GM18867 (cell line): ENCODE measurements around the gene ZBTB17.
"Not testable (repeated sequence)": the region's sequence is repeated elsewhere in the genome, so short reads cannot be mapped to it uniquely, and the experiment has no call there.

Experiments
- ATAC-seq: cut with Tn5 transposase; IDR thresholded peaks from one replicate; pipeline ENCODE4 v1.9.1; 2021; ENCODE audit warnings: mild to moderate bottlenecking, moderate library complexity; ENCODE audit not compliant: unreplicated experiment

Gene ZBTB17

DNA sequence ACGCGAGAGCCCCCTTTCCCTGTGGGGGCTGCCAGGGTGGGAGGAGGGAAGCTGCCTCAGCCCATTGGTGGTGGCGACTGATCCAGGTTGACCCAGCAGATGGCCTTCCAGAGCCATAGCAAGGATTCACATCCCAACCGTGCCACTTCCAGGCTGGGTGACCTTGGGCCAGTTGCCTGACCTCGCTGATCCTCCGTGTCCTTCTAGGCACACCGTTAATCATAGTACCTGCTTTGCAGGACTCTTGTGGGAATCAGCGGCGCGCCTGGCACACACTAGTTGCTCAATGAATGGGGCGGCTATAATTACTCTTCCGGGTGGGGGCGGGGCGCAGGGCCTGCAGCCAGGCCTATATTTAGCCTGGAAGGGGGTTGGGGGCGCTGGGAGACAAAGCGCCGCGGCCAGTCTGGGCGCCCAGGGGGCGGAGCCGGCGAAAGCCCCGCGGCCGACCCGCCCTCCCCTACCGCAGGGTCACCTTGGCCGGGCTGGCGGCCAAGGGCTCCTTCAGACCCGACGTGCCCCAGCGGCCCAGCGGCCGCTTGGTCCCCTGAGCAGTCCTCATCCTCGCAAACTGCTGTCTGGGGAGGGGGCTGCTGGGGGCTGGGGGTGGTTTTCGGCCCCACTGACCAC is 36.8 kb upstream of the ZBTB17 start:
- no peak for ATAC-seq

DNA sequence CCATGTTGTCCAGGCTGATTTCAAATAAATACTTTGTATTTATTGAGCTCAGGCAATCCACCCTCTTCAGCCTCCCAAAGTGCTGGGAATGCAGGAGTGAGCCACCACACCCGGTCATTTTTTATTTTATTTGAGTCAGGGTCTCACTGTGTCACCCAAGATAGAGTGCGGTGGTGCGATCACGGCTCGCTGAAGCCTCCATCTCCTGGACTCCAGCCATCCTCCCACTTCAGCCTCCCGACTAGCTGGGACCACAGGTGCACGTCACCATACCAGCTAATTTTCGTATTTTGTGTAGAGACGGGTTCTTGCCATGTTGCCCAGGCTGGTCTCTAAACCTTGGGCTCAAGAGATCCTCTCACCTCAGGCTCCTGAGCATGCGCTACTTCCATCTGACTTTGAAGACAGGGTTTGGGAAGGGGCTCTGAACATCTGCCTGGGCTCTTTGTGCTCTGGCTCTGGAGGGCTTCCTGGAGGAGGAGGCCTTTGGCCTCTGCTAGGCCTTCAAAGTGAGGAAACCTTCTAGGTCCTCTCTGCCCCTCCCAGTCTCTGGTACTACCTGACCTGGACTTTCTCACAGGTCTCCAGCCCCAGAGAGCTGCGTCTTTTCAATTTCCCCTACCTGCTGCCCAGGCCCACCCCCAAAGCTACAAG is 36.2 kb upstream of the ZBTB17 start:
- ATAC-seq: no peak

DNA sequence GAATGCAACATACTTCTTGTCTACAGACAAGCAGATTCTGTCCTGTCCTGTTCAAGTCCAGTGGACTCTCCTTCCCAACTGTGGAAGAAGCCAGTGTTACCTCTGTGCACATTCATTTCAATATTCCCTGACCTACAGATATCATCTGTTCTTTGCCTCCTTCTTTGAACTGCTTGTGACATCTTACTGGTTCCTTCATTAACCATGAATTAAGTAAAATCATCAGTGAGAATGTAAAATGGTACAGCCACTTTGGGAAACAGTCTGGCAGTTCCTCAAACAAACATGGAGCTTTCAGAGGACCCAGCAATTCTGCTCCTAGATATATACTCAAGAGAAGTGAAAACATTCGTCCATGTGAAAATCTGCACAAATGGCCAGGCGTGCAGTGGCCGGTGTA is 34.9 kb upstream of the ZBTB17 start:
- ATAC-seq: no peak

DNA sequence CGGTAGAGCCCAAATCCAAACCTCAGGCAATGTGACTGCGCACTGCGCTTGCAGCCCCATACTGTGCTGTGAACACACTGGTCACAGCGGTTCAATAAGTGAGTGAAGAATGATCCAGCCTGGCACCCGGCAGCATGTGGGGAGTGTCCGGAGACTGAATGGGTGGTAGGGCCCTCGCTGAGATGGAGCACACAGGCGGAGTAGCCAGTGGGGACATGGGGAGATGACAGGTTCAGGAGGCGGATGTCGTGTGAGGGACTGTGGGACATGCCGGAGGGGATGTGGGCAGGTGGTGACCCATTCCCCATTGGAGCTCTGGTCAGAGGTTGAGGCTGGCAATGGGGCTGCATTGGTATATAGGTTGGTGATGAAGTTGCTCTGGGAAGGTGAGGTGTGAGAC is 33.8 kb upstream of the ZBTB17 start:
- no peak for ATAC-seq

- no peak for ATAC-seq
Measured at GRCh38 chr1:16009030-16009460, 33.1 kb upstream of the ZBTB17 start.

GRCh38 chr1:16007671-16008341 is 31.9 kb upstream of the ZBTB17 start:
- no peak for ATAC-seq

GRCh38 chr1:16006552-16007485 is 30.9 kb upstream of the ZBTB17 start:
- ATAC-seq: no peak

- ATAC-seq: no peak
Measured at GRCh38 chr1:16006010-16006409, 30.1 kb upstream of the ZBTB17 start.

- no peak for ATAC-seq
Measured at GRCh38 chr1:16005597-16005996, 29.7 kb upstream of the ZBTB17 start.

GRCh38 chr1:16001274-16001673 is 25.4 kb upstream of the ZBTB17 start:
- not testable (repeated sequence) for ATAC-seq

DNA sequence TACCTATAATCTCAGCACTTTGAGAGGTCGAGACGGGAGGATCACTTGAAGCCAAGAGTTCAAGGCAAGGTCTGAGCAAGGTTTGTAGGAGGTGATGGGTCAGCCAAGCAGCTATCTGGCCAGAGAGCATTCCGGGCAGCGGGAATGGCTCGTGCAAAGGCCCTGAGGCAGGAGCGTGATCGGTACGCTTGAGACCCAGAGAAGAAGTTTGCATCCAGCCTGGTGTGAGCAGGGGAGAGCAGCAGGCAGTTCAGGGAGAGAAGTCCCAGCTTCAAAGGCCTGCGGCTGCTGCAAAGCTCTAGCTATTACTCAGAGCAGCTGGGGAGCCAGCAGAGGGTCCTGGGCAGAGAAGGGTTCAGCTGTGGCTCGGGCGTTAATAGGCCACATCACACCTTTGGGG is 23.0 kb upstream of the ZBTB17 start:
- ATAC-seq: no peak

- no peak for ATAC-seq
Measured at GRCh38 chr1:15997637-15998280, 21.9 kb upstream of the ZBTB17 start.

DNA sequence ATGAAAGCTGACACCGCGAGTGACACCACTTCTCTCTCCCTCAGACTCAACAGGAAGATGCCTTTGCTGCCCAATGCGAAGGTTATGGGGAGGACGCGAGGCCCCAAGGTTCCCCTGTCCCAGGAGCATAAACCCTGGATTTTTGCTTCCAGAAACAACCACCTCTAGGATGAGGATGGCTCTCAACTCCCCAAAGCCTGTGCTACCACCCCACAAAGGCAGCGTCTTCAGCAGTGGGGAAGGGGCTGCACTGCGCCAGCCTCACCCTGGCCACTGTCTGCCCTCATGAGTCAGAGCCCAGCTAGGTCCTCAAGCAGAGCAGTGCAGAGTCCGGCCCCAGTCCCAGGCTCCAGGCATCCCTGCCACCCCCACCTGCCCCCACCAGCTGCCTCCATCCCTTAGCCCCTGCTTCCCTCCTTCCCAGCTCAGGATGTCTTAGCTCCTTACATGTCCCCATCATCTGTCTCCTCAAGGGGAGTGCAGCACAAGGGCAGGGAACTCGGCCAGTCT is 21.2 kb upstream of the ZBTB17 start:
- no peak for ATAC-seq

DNA sequence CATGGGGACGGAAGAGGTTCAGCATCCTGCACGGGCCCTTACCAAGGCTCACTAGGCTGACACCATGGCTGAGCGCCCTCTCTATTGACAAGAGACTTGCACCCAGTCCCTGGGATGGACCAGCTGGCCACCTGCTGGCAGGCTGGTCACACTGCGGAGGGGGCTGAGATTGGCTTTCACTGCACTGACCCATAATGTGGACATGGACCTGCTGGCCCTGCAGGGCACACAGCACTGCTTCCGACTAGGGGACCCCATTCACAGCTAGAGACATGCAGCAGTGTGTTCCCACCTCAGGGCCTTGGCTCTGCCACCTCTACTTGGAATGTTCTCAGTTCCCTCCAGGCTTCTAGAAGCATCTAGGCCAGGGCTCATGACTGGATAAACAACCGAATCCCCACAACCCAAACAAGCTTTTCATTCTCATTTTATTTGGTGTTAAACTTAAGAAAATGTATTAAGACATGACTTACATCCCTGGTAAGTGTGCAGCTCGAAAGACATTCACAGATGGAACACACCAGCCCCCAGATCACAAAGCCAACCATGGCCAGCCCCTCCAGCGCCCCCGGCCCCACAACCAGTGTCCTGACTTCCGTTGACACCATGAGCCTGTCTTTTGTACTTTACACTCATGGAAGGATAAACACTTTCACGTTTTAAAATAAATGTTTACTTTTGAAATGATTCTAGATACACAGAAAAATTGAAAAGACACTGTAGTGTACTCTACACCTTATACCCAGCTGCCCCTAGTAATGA is 18.9 kb upstream of the ZBTB17 start:
- no peak for ATAC-seq

GRCh38 chr1:15994081-15994480 is 18.2 kb upstream of the ZBTB17 start:
- ATAC-seq: no peak

- ATAC-seq: no peak
Measured at GRCh38 chr1:15993666-15994065, 17.8 kb upstream of the ZBTB17 start.

- no peak for ATAC-seq
Measured at GRCh38 chr1:15992582-15993500, 16.9 kb upstream of the ZBTB17 start.

- no peak for ATAC-seq
Measured at GRCh38 chr1:15992187-15992553, 16.3 kb upstream of the ZBTB17 start.
